Loucy (cell line): ENCODE data around the gene SESN3.

Experiments
- H2AFZ ChIP-seq: fragments of 200-600 bp; sonication (generic); 2 replicates; pipeline ENCODE4 v1.6.0; 2016; ENCODE audit warnings: antibody characterized with exemption, mild to moderate bottlenecking, low read length, moderate library complexity
- H3F3A ChIP-seq: fragments of 200-600 bp; 2 replicates; pipeline ENCODE4 v1.6.0; 2016; ENCODE audit warnings: antibody characterized with exemption, low read depth, mild to moderate bottlenecking
- H3K27me3 ChIP-seq: fragments of 200-600 bp; sonication (generic); 2 replicates; pipeline ENCODE4 v1.6.1; 2014; ENCODE audit warnings: low read length, mild to moderate bottlenecking; ENCODE audit not compliant: insufficient read depth, poor library complexity, severe bottlenecking
- H3K36me3 ChIP-seq: fragments of 200-600 bp; sonication (generic); 2 replicates; pipeline ENCODE4 v1.6.1; 2016; ENCODE audit warnings: low read length; ENCODE audit not compliant: insufficient read depth
- H3K4me1 ChIP-seq: fragments of 200-600 bp; sonication (generic); 2 replicates; pipeline ENCODE4 v1.5.1; 2014; ENCODE audit warnings: low read length, mild to moderate bottlenecking; ENCODE audit not compliant: insufficient read depth, poor library complexity, severe bottlenecking
- H3K4me2 ChIP-seq: fragments of 200-600 bp; sonication (generic); 2 replicates; pipeline ENCODE4 v1.6.0; 2014; ENCODE audit warnings: antibody characterized with exemption, low read length, low read depth, mild to moderate bottlenecking; ENCODE audit not compliant: poor library complexity, severe bottlenecking
- H3K4me3 ChIP-seq: fragments of 200-600 bp; sonication (generic); 2 replicates; pipeline ENCODE4 v1.5.1; 2014; ENCODE audit warnings: low read length, mild to moderate bottlenecking, mixed read lengths; ENCODE audit not compliant: poor library complexity, severe bottlenecking
- H3K79me2 ChIP-seq: fragments of 200-600 bp; sonication (generic); 2 replicates; pipeline ENCODE4 v1.6.1; 2014; ENCODE audit warnings: low read length; ENCODE audit not compliant: insufficient read depth
- H3K9ac ChIP-seq: fragments of 200-600 bp; sonication (generic); 2 replicates; pipeline ENCODE4 v1.6.0; 2014; ENCODE audit warnings: mild to moderate bottlenecking, low read depth, low read length, moderate library complexity; ENCODE audit not compliant: poor library complexity, severe bottlenecking
- H3K9me2 ChIP-seq: fragments of 200-600 bp; sonication (generic); replicated peaks from 2 replicates; pipeline ENCODE4 v1.6.1; 2016; ENCODE audit warnings: low read depth, low read length, mixed read lengths
- H3K9me3 ChIP-seq: fragments of 200-600 bp; sonication (generic); 2 replicates; pipeline ENCODE4 v1.6.1; 2014; ENCODE audit warnings: mild to moderate bottlenecking, antibody characterized with exemption, low read length, low read depth; ENCODE audit not compliant: insufficient read depth
- H4K20me1 ChIP-seq: fragments of 200-600 bp; sonication (generic); 2 replicates; pipeline ENCODE4 v1.6.0; 2014; ENCODE audit warnings: antibody characterized with exemption, low read length, mild to moderate bottlenecking; ENCODE audit not compliant: insufficient read depth, poor library complexity, severe bottlenecking
- EZH2phosphoT487 ChIP-seq: fragments of 200-600 bp; IDR thresholded peaks from 2 replicates; pipeline ENCODE4 v1.6.1; 2018; ENCODE audit warnings: antibody characterized with exemption, mild to moderate bottlenecking, moderate library complexity, borderline replicate concordance
- TF ChIP-seq, protein P1 (sequence below): fragments of 200-600 bp; sonication (generic); conservative IDR thresholded peaks from 2 replicates; pipeline ENCODE4 v1.5.1; 2014; ENCODE audit warnings: mild to moderate bottlenecking, antibody characterized with exemption, low read length

SESN3 gene

DNA sequence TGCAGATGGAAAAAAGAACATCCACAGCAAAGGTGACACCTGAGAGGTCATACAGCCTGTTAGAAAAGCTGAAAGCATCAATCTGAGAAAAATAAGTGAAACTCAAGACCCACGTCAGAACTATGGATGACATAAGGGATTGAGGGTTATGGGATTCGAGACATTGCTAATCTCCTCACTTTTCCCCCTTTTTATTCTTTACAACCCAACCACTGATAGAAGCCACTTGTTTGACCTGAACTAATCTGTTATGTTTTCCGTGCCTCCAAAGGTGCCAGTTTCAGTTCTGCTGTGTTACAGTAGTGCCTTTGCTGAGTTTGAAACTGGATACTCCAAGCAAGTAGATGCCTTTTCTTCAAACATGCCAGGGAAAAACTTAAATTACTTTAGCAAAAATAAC is 16.9 kb upstream of the SESN3 start:
- no peaks in the 10 kb centered on the region for H3K9me3 ChIP-seq
- no peak overlapping the region for H3K4me2 ChIP-seq
- H3K79me2 ChIP-seq: no peaks in the 10 kb centered on the region
- H3K9me2 ChIP-seq: no peaks in the 10 kb centered on the region
- no peaks in the 10 kb centered on the region for H3K36me3 ChIP-seq
- H3K9ac ChIP-seq: no peak overlapping the region
- H2AFZ ChIP-seq: no peak overlapping the region
- H3K27me3 ChIP-seq: no peaks in the 10 kb centered on the region
- H4K20me1 ChIP-seq: no peaks in the 10 kb centered on the region
- H3K4me1 ChIP-seq: peaks cover 7% of the 10 kb centered on the region
- H3K4me3 ChIP-seq: no peak overlapping the region
- no peaks in the 10 kb centered on the region for H3F3A ChIP-seq
- TF ChIP-seq EZH2phosphoT487: no peak
- TF ChIP-seq, protein P1, sequence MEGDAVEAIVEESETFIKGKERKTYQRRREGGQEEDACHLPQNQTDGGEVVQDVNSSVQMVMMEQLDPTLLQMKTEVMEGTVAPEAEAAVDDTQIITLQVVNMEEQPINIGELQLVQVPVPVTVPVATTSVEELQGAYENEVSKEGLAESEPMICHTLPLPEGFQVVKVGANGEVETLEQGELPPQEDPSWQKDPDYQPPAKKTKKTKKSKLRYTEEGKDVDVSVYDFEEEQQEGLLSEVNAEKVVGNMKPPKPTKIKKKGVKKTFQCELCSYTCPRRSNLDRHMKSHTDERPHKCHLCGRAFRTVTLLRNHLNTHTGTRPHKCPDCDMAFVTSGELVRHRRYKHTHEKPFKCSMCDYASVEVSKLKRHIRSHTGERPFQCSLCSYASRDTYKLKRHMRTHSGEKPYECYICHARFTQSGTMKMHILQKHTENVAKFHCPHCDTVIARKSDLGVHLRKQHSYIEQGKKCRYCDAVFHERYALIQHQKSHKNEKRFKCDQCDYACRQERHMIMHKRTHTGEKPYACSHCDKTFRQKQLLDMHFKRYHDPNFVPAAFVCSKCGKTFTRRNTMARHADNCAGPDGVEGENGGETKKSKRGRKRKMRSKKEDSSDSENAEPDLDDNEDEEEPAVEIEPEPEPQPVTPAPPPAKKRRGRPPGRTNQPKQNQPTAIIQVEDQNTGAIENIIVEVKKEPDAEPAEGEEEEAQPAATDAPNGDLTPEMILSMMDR: no peak

DNA sequence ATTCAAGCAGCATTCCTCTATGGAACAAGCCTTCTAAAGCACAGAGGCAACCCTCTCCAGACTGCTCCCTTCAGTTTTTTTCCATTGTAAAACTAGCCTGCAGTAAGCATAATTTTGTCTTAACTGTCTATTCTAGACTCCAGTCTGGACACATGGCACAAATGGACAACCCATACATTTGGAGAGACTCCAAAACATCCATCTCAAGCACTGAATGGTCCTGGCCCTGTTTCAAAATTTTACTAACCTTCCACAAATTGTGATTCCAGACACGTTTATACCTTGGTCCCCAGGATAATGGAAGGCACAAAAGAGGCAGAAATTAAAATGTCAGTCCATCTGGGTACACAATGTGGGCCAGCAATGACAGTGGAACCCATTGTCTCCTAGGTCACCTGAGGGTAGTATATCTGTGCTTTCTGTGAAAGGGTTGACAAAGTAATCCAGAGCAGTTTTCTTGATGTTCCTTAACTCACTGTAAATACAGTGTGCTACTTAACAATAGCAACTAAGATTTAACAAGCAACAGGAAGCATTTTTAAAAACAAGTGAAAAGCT is 16.2 kb upstream of the SESN3 start:
- Histone ChIP-seq H3F3A (no peaks in the 10 kb centered on the region), H3K9me3 (no peaks in the 10 kb centered on the region), H3K27me3 (no peaks in the 10 kb centered on the region), H3K4me1 (no peaks in the 10 kb centered on the region), H2AFZ (no peak overlapping the region), H3K9ac (no peak overlapping the region), H3K9me2 (no peaks in the 10 kb centered on the region), H3K4me2 (no peak overlapping the region), H4K20me1 (no peaks in the 10 kb centered on the region), H3K36me3 (no peaks in the 10 kb centered on the region), H3K4me3 (no peak overlapping the region), H3K79me2 (no peaks in the 10 kb centered on the region)
- TF ChIP-seq, protein P1: no peak
- no peak for TF ChIP-seq EZH2phosphoT487

DNA sequence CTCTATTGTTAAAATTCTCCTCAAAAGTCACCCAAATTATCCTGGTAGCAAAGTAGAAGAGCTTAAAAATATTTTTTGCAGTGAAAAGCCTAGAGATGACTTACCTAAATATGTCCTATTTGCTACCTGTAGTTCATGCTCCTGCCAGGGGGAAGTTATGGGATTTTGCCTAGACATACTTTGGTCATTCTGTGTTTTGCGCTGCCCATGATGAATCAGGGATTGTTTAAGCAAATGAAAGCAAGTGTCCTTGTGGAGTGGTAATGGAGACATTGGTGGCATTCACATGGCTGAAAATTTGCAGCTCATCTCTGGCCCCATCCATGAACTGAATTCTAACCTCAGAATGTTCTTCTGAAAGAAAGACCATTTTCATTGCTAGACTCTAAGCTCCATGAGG is 14.6 kb upstream of the SESN3 start:
- Histone ChIP-seq H3K9ac (no peak overlapping the region), H2AFZ (no peak overlapping the region), H3K36me3 (no peaks in the 10 kb centered on the region), H3K4me1 (no peaks in the 10 kb centered on the region), H3F3A (no peaks in the 10 kb centered on the region), H3K9me2 (no peaks in the 10 kb centered on the region), H3K27me3 (no peaks in the 10 kb centered on the region), H3K79me2 (no peaks in the 10 kb centered on the region), H3K4me3 (no peak overlapping the region), H4K20me1 (no peaks in the 10 kb centered on the region), H3K9me3 (no peaks in the 10 kb centered on the region), H3K4me2 (no peak overlapping the region)
- no peak for TF ChIP-seq EZH2phosphoT487

DNA sequence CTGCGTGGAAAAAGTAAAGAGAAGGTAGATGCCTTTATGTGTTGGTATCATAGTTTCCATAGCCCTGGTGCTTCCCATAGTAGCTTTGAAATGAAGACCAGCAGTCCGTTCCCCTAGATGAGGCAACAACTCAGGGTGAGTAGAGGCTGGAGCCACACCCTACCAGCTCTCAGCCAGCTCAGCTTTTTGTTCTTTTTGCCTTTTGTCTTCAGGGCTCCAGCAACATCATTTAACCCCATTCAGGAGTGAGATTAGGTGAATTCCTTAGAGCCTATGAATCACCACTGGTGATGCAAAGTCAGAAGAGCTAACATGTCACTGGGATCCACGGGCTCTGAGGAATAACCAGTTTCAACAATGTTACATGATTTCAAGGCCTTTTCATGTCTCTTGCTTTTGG is 14.0 kb upstream of the SESN3 start:
- Histone ChIP-seq H2AFZ (no peak overlapping the region), H3K9me2 (no peaks in the 10 kb centered on the region), H3K27me3 (no peaks in the 10 kb centered on the region), H4K20me1 (no peaks in the 10 kb centered on the region), H3K4me3 (no peak overlapping the region), H3K9ac (no peak overlapping the region), H3K4me2 (no peak overlapping the region), H3K79me2 (no peaks in the 10 kb centered on the region), H3F3A (no peaks in the 10 kb centered on the region), H3K36me3 (no peaks in the 10 kb centered on the region), H3K4me1 (no peaks in the 10 kb centered on the region), H3K9me3 (no peaks in the 10 kb centered on the region)
- TF ChIP-seq, protein P1: no peak
- no peak for TF ChIP-seq EZH2phosphoT487
